ENCODE measurements around the gene RAB40B. TPM values are rescaled to one million over a fixed set of nuclear protein-coding genes. Genes with fewer than 3 reads are reported as not detected.

Gene RAB40B
- total RNA-seq, 1 experiment from 2014 or later, result 22.4 TPM

- no peak overlapping the region for H2AFZ ChIP-seq (ENCODE audit: low read length)
- ChIA-PET POLR2A (ENCODE audit: unreplicated experiment) (no interaction called here), CTCF (no interaction called here)
- no peak overlapping the region for H3K27ac ChIP-seq (ENCODE audit: low read length)
- peaks cover 36% of the 10 kb centered on the region for H3K79me2 ChIP-seq (ENCODE audit: low read length)
- peaks cover under 1% of the 10 kb centered on the region; the same call in 1 of the 2 replicates for H3K36me3 ChIP-seq (ENCODE audit: low read depth, low read length)
- no peak overlapping the region for H3K9ac ChIP-seq (ENCODE audit: low read length)
- no peak for TF ChIP-seq EZH2phosphoT487 (IDR thresholded peaks at IDR 0.05; ENCODE audit: borderline replicate concordance, low read length)
- TF ChIP-seq EZH2 (IDR thresholded peaks at IDR 0.05; ENCODE audit: low read length, unreplicated experiment), result no peak
- TF ChIP-seq CTCF (conservative IDR thresholded peaks at IDR 0.05; ENCODE audit: low read depth, low read length), result no peak
- H3K9me2 ChIP-seq (replicated peaks; ENCODE audit: low read length), result no peaks in the 10 kb centered on the region
- peaks cover 2% of the 10 kb centered on the region for H3F3A ChIP-seq (ENCODE audit: low read length, unreplicated experiment)
- H3K4me2 ChIP-seq (ENCODE audit: low read length), result no peak overlapping the region
- H3K4me3 ChIP-seq (ENCODE audit: low read length), result no peak overlapping the region
- ATAC-seq, result no peak
- no peak for DNase-seq
- intact Hi-C loops (cut with micrococcal nuclease), result no loop called here
- no peaks in the 10 kb centered on the region for H3K27me3 ChIP-seq (ENCODE audit: low read length)
- no peaks in the 10 kb centered on the region for H3K9me3 ChIP-seq (ENCODE audit: low read length)
- peaks cover 24% of the 10 kb centered on the region for H3K4me1 ChIP-seq (ENCODE audit: insufficient read depth, low read length)
- BruUV-seq (replicated peaks), result no TSS peak
- peaks cover 30% of the 10 kb centered on the region for H4K20me1 ChIP-seq (ENCODE audit: low read length)
These were observed 48.8 kb downstream of the RAB40B start for GRCh38 chr17:82649501-82650261.

- ChIA-PET POLR2A (ENCODE audit: unreplicated experiment) (no interaction called here), CTCF (interaction anchor here (0.7 kb wide), 1 partner anchor 39 kb away, joined by 3 read pairs; no protein-coding TSS in a partner anchor)
- TSS peak; percentile 66 for BruUV-seq (replicated peaks)
- Histone ChIP-seq H2AFZ (ENCODE audit: low read length) (no peak overlapping the region), H3K36me3 (ENCODE audit: low read depth, low read length) (peaks cover 9% of the 10 kb centered on the region; the same call in 1 of the 2 replicates), H3K27ac (ENCODE audit: low read length) (peak overlapping the region; percentile 59), H3K9ac (ENCODE audit: low read length) (peak overlapping the region; percentile 71), H3K79me2 (ENCODE audit: low read length) (peaks cover 44% of the 10 kb centered on the region), H3K4me1 (ENCODE audit: insufficient read depth, low read length) (peaks cover 17% of the 10 kb centered on the region), H3K27me3 (ENCODE audit: low read length) (no peaks in the 10 kb centered on the region), H3K9me2 (replicated peaks; ENCODE audit: low read length) (no peaks in the 10 kb centered on the region), H3F3A (ENCODE audit: low read length, unreplicated experiment) (no peaks in the 10 kb centered on the region), H3K9me3 (ENCODE audit: low read length) (no peaks in the 10 kb centered on the region), H3K4me3 (ENCODE audit: low read length) (peak overlapping the region; percentile 68), H4K20me1 (ENCODE audit: low read length) (peaks cover 39% of the 10 kb centered on the region), H3K4me2 (ENCODE audit: low read length) (peak overlapping the region; percentile 86)
- peak; percentile 18 for DNase-seq
- TF ChIP-seq EZH2phosphoT487 (IDR thresholded peaks at IDR 0.05; ENCODE audit: borderline replicate concordance, low read length) (no peak), CTCF (conservative IDR thresholded peaks at IDR 0.05; ENCODE audit: low read depth, low read length) (no peak), EZH2 (IDR thresholded peaks at IDR 0.05; ENCODE audit: low read length, unreplicated experiment) (no peak)
- ATAC-seq, result peak; percentile 9; the same call in 1 of the 2 replicates
- intact Hi-C loops (cut with micrococcal nuclease), result no loop called here
These were observed 49.7 kb downstream of the RAB40B start for GRCh38 chr17:82648742-82649331.
